NCI-H526 treated with DMSO at 0.1 percent for 48 hours (cell line): ENCODE data around the gene HSPB2.
"Not testable (repeated sequence)": the region's sequence is repeated elsewhere in the genome, so short reads cannot be mapped to it uniquely, and the experiment has no call there.

Experiments
- DNase-seq: peaks from one replicate; lab custom pipeline; 2025; lab: John Stamatoyannopoulos, UW

Gene HSPB2

DNA sequence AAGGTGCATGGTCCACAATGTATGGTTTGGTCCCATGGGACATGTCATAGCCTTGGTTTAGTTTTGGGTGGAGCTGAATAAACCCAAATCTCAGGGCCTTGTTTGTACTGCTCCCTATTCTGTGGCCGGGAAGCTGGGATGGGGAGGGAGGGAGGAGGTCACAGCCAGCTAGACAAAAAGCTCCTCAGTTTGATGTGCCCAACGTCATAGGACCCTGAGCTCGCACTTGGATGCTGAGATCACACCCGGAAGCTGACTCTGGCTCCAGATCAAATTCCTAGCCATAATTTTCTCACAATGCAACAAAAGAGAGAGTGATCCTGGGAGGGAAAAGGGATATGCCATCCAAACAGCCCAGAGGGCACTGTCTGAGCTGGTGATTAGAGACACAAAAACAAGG lies 1.5 kb downstream of the HSPB2 start:
- no peak for DNase-seq

DNA sequence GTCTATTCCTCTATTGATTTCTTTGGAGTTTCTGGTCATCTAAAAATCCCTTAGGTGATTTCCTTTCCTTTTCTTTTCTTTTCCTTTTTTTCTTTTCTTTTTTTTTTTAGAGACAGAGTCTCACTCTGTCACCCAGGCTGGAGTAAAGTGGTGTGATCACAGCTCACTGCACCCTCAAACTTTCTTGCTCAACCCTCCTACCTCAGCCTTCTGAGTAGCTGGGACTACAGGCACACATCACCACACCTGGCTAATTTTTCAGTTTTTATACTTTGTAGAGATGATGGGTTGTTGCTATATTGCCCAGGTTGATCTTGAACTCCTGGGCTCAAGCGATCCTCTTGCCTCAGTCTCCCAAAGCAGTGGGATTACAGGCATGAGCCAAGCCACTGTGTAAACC lies 4.2 kb downstream of the HSPB2 start:
- DNase-seq = no peak

DNA sequence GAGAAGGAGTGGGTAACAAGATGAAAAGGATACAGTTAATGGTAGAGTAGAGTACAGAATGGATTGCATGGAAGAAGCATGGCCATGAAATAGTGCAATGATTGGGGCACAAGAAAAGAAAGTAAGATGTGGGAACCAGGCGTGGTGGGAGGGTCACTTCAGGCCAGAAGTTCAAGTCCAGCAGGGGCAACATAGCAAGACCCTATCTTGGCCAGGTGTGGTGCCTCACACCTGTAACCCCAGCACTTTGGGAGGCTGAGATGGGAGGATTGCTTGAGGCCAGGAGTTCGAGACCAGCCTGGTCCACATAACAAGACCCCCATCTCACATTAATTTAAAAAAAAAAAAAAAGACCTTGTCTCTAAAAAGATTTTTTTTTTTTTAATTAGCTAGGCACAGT lies 4.8 kb downstream of the HSPB2 start:
- no peak for DNase-seq

- no peak for DNase-seq
Measured at GRCh38 chr11:111917788-111918187, 5.3 kb downstream of the HSPB2 start.

DNA sequence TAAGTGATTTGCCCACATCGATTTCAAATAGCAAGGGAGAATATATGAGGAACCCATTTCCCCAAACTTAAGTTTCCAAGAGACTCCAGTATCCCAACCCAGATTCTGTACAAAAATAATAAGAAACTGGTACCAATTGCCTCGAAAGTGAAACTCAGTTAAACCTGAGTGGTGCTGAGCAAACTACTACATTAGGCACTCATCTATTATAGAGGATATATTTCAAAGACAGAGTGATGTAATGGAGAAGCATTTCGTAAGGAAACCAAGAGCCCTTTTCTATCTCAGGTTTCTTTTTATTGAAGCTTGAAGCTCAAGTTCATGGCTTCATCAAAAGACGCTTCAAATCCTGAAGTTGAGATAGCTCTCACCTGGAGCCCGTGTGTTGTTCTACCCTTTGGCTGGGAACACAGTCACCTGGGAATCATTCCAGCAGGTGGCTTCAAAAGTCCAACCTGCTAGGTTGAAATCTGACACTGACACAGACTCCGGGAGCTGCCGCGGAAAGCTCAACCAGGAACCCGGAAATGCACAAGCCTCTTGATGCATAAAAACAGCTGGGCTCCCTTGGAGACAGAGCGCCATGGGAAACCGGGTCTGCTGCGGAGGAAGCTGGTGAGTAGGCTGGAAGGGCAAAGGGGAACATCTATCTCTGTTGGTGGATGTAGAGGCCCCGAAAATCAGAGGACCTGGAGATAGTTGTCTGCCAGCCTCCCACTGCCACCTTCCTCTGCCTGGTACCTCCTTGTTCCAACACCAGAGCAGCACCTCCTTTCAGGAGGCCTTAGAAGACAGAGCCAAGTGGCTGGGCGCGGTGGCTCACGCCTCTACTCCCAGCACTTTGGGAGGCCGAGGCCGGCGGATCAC lies 6.1 kb downstream of the HSPB2 start, which contains the start of gene C11orf52:
Gene C11orf52, plus strand, starts transcription at position 524 of the 867 bp plus-strand sequence. Its CDS starts 60 bp downstream, at position 584.
- peak; percentile 99 for DNase-seq

- DNase-seq = no peak
Measured at GRCh38 chr11:111920908-111921307, 8.4 kb downstream of the HSPB2 start.

GRCh38 chr11:111921541-111922230 lies 9.2 kb downstream of the HSPB2 start:
- no peak for DNase-seq

DNA sequence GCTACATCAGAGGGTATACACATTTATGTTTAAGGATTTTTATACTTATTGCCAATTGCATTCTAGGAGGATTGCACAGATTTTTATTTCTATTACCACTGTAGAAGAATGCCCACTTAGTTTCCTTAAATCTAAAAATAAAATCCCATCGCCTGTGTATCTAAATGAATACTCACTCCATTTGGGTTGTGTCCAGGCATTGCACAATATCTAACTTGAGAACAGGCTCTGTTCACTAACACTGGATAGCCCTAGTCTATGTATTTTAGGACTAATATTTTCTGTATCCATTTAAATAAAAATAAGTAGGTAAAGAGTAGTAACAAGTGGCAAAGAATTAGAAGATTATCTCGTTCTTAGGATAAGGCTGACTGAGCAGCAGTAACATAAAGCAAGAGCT lies 10.3 kb downstream of the HSPB2 start:
- no peak for DNase-seq

GRCh38 chr11:111923351-111923788 lies 10.8 kb downstream of the HSPB2 start:
- DNase-seq = no peak

GRCh38 chr11:111923951-111924350 lies 11.4 kb downstream of the HSPB2 start:
- DNase-seq = no peak

- DNase-seq = no peak
Measured at GRCh38 chr11:111925953-111926352, 13.4 kb downstream of the HSPB2 start.

DNA sequence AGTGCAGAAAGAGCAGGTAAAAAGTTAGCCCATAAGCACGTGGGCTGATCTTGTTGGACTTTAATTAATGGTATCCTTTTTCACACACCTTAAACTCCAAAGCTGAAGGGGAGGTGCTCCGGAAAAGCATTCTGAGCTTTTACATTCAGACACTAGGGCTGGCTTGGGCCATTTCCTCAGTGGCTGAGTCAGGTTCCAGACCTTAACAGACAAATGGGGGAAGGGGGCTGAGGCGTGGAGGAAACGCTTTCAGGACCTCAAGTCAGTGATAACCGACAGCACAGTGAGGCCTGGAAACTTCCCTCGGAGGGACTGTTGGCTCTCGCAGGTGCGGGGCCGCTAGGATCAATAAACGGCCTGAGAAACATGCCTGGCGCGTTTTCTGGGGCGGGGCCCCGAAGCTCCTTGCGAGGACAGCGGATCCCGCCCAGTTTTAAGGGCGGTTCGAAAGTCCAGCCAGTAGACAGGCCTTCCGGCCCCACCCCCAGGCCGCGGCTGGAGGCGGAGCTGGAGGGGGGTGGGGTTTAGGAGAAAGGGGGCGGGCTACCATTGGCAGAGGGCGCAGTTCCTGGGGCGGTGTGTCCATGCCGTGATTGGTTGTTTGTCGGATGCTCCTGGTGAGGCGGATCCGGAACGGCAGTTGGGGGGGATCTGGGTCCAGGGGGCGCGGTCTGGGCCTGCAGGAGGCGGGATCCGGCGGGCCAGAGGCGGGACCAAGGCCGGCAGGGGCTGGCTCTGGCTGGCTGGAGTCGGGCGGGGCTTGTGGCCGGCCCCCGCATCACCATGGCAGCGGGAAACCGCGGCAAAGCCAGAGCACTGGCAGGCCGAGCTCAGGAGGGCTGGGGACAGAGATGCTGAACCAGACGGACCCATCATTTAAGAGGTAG lies 14.2 kb downstream of the HSPB2 start:
- peak; percentile 100 for DNase-seq

GRCh38 chr11:111930472-111930871 lies 17.9 kb downstream of the HSPB2 start:
- no peak for DNase-seq

- no peak for DNase-seq
Measured at GRCh38 chr11:111932611-111932950, 20.0 kb downstream of the HSPB2 start.

DNA sequence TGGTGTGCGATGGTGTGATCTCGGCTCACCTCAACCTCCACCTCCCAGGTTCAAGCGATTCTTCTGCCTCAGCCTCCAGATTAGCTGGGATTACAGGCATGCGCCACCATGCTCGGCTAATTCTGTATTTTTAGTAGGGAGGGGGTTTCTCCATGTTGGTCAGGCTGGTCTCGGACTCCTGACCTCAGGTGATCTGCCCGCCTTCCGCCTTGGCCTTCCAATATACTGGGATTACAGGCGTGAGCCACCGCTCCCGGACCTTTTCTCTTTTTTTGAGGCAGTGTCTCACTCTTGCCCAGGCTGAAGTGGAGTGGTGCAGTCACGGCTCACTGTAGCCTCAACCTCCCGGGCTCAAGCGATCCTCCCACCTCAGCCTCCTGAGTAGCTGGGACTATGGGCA lies 20.6 kb downstream of the HSPB2 start:
- not testable (repeated sequence) for DNase-seq

DNA sequence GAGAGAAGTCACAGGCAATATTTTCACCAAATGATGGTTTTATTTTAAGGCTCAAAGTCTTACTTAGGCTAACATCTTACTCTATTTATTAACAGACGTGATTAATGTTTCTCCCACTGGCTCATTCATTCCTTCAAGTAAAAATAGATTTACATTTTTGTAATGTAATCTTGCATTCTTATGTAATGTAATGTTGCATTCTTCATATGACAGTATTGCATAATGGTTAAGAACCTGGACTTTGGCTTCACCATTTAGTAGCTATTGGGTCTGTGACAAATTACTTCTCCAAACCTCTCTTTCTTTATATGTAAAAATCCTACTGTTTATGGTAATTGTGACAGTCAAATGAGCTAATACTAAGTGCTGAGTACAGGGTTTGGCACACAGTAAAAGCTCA lies 21.3 kb downstream of the HSPB2 start:
- DNase-seq = no peak

DNA sequence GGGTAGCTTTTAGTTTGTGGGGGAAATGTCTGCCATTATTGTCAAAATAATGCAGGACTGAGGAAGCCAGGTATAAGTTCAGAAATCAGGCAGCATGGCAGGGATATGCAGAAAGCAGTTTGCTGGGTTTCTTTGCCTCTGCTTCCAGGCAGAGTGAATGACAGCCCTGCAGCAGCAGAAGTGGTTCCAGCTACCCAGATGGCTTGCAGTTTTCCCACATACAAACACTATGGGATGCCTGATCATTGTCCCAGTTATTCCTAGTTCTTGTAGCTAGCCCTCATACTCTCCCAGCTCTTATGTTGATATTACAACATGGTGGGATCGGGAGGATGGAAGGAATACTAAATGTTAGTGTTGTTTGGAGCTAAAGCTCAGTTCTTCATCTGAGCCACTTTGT lies 21.8 kb downstream of the HSPB2 start:
- DNase-seq = no peak

DNA sequence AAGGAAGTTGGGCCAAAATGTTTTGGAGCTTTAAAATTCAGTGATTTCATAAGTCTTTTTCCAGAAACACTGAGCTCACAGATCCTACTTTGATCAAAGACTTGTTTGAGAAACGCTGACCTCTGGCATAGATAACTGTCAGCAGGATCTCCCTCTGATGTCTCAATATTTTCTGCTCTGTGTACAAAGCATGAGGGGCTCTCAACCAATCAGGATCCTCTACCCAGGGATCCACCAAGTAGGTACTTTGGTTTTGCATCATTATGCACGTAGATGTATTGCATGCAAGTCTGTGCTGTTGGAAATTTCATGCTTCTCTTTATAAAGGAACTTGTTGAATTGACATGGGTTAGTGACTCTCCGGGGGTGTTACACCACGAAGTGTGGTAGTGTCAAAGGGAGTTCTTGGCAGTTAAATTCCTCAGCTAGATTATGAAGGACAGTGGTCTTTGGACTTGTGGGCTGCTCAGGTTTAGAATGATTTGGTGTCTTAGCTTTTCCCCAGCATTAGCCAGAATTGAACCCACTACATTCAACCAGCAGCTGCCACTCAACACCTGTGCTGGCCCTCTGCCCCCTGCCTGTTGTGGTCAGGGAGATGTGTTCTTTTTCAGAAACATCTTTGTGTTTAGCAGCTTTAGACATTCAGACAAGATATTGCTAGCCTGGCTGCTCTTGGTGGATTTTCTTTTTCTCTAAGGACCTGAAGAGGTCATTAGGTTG lies 22.9 kb downstream of the HSPB2 start:
- DNase-seq = no peak

GRCh38 chr11:111936040-111936540 lies 23.6 kb downstream of the HSPB2 start:
- no peak for DNase-seq

GRCh38 chr11:111937461-111937769 lies 24.9 kb downstream of the HSPB2 start:
- DNase-seq = no peak

- DNase-seq = peak; percentile 30
Measured at GRCh38 chr11:111937844-111938243, 25.3 kb downstream of the HSPB2 start.
